ENCODE data around the gene MED31.
"Not testable (repeated sequence)": the region's sequence is repeated elsewhere in the genome, so short reads cannot be mapped to it uniquely, and the experiment has no call there.

GRCh38 chr17:6655732-6656361, 4.4 kb upstream of the MED31 start:
- not testable (repeated sequence) for TF ChIP-seq CTCF, POLR2A (IDR thresholded peaks at IDR 0.05)

Measured in esophagus squamous epithelium (tissue), 4 donors.